ENCODE data around the gene USP35.

USP35 gene

GRCh38 chr11:78196661-78197091 is 8.0 kb downstream of the USP35 start:
- H3K79me2 ChIP-seq (ENCODE audit: insufficient read depth, low read length) = no peaks in the 10 kb centered on the region
- H2AFZ ChIP-seq (ENCODE audit: low read length) = no peak overlapping the region
- H3K27me3 ChIP-seq (ENCODE audit: insufficient read depth, low read length, poor library complexity, severe bottlenecking) = no peaks in the 10 kb centered on the region
- H3K9me3 ChIP-seq (ENCODE audit: insufficient read depth, low read depth, low read length) = no peaks in the 10 kb centered on the region
- H3K4me2 ChIP-seq (ENCODE audit: low read depth, low read length, poor library complexity, severe bottlenecking) = no peak overlapping the region
- H3K4me1 ChIP-seq (ENCODE audit: insufficient read depth, low read length, poor library complexity, severe bottlenecking) = peaks cover 39% of the 10 kb centered on the region
- no peaks in the 10 kb centered on the region for H3K9me2 ChIP-seq (replicated peaks; ENCODE audit: low read depth, low read length)
- H3F3A ChIP-seq (ENCODE audit: low read depth) = 0 out of 2 replicates have a peak, but pooled peaks cover 2% of the 10 kb centered on the region
- no peaks in the 10 kb centered on the region for H4K20me1 ChIP-seq (ENCODE audit: insufficient read depth, low read length, poor library complexity, severe bottlenecking)
- H3K4me3 ChIP-seq (ENCODE audit: low read length, poor library complexity, severe bottlenecking) = no peak overlapping the region
- H3K36me3 ChIP-seq (ENCODE audit: insufficient read depth, low read length) = no peaks in the 10 kb centered on the region; the same call in 1 of the 2 replicates
- H3K9ac ChIP-seq (ENCODE audit: low read depth, low read length, poor library complexity, severe bottlenecking) = no peak overlapping the region
- TF ChIP-seq CTCF (conservative IDR thresholded peaks at IDR 0.05; ENCODE audit: low read length) (no peak), EZH2phosphoT487 (IDR thresholded peaks at IDR 0.05; ENCODE audit: borderline replicate concordance) (no peak)

GRCh38 chr11:78197816-78198215 is 9.1 kb downstream of the USP35 start:
- Histone ChIP-seq H3K4me1 (ENCODE audit: insufficient read depth, low read length, poor library complexity, severe bottlenecking) (peaks cover 40% of the 10 kb centered on the region), H3K9me3 (ENCODE audit: insufficient read depth, low read depth, low read length) (no peaks in the 10 kb centered on the region)

GRCh38 chr11:78199015-78199652 is 10.4 kb downstream of the USP35 start:
- Histone ChIP-seq H3K9me3 (ENCODE audit: insufficient read depth, low read depth, low read length) (no peaks in the 10 kb centered on the region), H2AFZ (ENCODE audit: low read length) (no peak overlapping the region), H3F3A (ENCODE audit: low read depth) (0 out of 2 replicates have a peak, but pooled peaks cover 4% of the 10 kb centered on the region), H3K36me3 (ENCODE audit: insufficient read depth, low read length) (no peaks in the 10 kb centered on the region; the same call in 1 of the 2 replicates), H3K79me2 (ENCODE audit: insufficient read depth, low read length) (no peaks in the 10 kb centered on the region), H3K4me2 (ENCODE audit: low read depth, low read length, poor library complexity, severe bottlenecking) (no peak overlapping the region), H3K9ac (ENCODE audit: low read depth, low read length, poor library complexity, severe bottlenecking) (no peak overlapping the region), H3K4me1 (ENCODE audit: insufficient read depth, low read length, poor library complexity, severe bottlenecking) (peaks cover 35% of the 10 kb centered on the region), H4K20me1 (ENCODE audit: insufficient read depth, low read length, poor library complexity, severe bottlenecking) (no peaks in the 10 kb centered on the region), H3K27me3 (ENCODE audit: insufficient read depth, low read length, poor library complexity, severe bottlenecking) (no peaks in the 10 kb centered on the region), H3K4me3 (ENCODE audit: low read length, poor library complexity, severe bottlenecking) (no peak overlapping the region), H3K9me2 (replicated peaks; ENCODE audit: low read depth, low read length) (no peaks in the 10 kb centered on the region)
- TF ChIP-seq CTCF (conservative IDR thresholded peaks at IDR 0.05; ENCODE audit: low read length) (no peak), EZH2phosphoT487 (IDR thresholded peaks at IDR 0.05; ENCODE audit: borderline replicate concordance) (no peak)

More at GRCh38 chr11:78197816-78198215, 9.1 kb downstream of the USP35 start:
- Histone ChIP-seq H3K79me2 (ENCODE audit: insufficient read depth, low read length) (no peaks in the 10 kb centered on the region), H3K27me3 (ENCODE audit: insufficient read depth, low read length, poor library complexity, severe bottlenecking) (no peaks in the 10 kb centered on the region), H4K20me1 (ENCODE audit: insufficient read depth, low read length, poor library complexity, severe bottlenecking) (no peaks in the 10 kb centered on the region), H2AFZ (ENCODE audit: low read length) (no peak overlapping the region), H3K4me3 (ENCODE audit: low read length, poor library complexity, severe bottlenecking) (no peak overlapping the region), H3K9me2 (replicated peaks; ENCODE audit: low read depth, low read length) (no peaks in the 10 kb centered on the region), H3F3A (ENCODE audit: low read depth) (0 out of 2 replicates have a peak, but pooled peaks cover 4% of the 10 kb centered on the region), H3K4me2 (ENCODE audit: low read depth, low read length, poor library complexity, severe bottlenecking) (no peak overlapping the region), H3K9ac (ENCODE audit: low read depth, low read length, poor library complexity, severe bottlenecking) (no peak overlapping the region), H3K36me3 (ENCODE audit: insufficient read depth, low read length) (no peaks in the 10 kb centered on the region; the same call in 1 of the 2 replicates)
- TF ChIP-seq EZH2phosphoT487 (IDR thresholded peaks at IDR 0.05; ENCODE audit: borderline replicate concordance) (no peak), CTCF (conservative IDR thresholded peaks at IDR 0.05; ENCODE audit: low read length) (no peak)
